Measurements from ENCODE around the gene FKBP1B. TPM values are rescaled to one million over a fixed set of nuclear protein-coding genes. Genes with fewer than 3 reads are reported as not detected.

FKBP1B gene
- total RNA-seq, 1 experiment from 2014 or later, result 11.8 TPM

GRCh38 chr2:24016853-24017703 is 32.5 kb upstream of the FKBP1B start:
- Histone ChIP-seq H3K36me3 (ENCODE audit: control insufficient read depth in 1 of 2, insufficient read depth in 2 of 2, low read length in 2 of 2) (no peaks in the 10 kb centered on the region), H3K27ac (ENCODE audit: low read depth, low read length) (no peak overlapping the region; the same call in 1 of the 2 replicates), H3K27me3 (ENCODE audit: insufficient read depth, low read length) (no peaks in the 10 kb centered on the region), H4K20me1 (ENCODE audit: insufficient read depth) (no peaks in the 10 kb centered on the region), H3K79me2 (ENCODE audit: insufficient read depth, low read length) (no peaks in the 10 kb centered on the region), H3K9me3 (ENCODE audit: control insufficient read depth in 1 of 2, insufficient read depth in 1 of 2, low read depth in 1 of 2, low read length in 2 of 2) (no peaks in the 10 kb centered on the region), H3K4me1 (ENCODE audit: control insufficient read depth in 1 of 2, insufficient read depth in 2 of 2, low read length in 2 of 2) (peaks cover 10 to 23% of the 10 kb centered on the region in 2 experiments), H3K9ac (ENCODE audit: low read length) (no peak overlapping the region), H3K4me3 (replicated peaks in 1 of 2; ENCODE audit: low read depth in 1 of 2, low read length in 2 of 2) (no peak overlapping the region), H3K9me2 (ENCODE audit: insufficient read depth) (no peaks in the 10 kb centered on the region), H3K4me2 (ENCODE audit: low read length) (no peak overlapping the region), H2AFZ (ENCODE audit: low read depth, low read length, poor library complexity, severe bottlenecking) (no peak overlapping the region)
- POLR2A ChIA-PET, result no interaction called here
- intact Hi-C loops (cut with micrococcal nuclease), result no loop called here
- no TSS peak for BruUV-seq (replicated peaks)
- RAD21 ChIA-PET (ENCODE audit: low non-redundant PET in 1 of 2, low total read pairs in 2 of 2, uncharacterized antibody in 2 of 2, unreplicated experiment in 2 of 2), result no interaction called here
- CTCF ChIA-PET, result no interaction called here
- DNase-seq (ENCODE audit: low read depth, low spot score) (no peak), ATAC-seq (no peak)
- no peak for TF ChIP-seq JUND (IDR thresholded peaks at IDR 0.05)
- TF ChIP-seq REST (IDR thresholded peaks at IDR 0.05; ENCODE audit: low read depth), result no peak

GRCh38 chr2:24017711-24018110 is 31.8 kb upstream of the FKBP1B start:
- no peak overlapping the region for H3K27ac ChIP-seq (ENCODE audit: low read depth, low read length)
- H3K9me2 ChIP-seq (ENCODE audit: insufficient read depth), result no peaks in the 10 kb centered on the region
- no peaks in the 10 kb centered on the region for H3K79me2 ChIP-seq (ENCODE audit: insufficient read depth, low read length)
- H2AFZ ChIP-seq (ENCODE audit: low read depth, low read length, poor library complexity, severe bottlenecking), result no peak overlapping the region
- intact Hi-C loops (cut with micrococcal nuclease), result no loop called here
- H3K4me2 ChIP-seq (ENCODE audit: low read length), result no peak overlapping the region
- ChIA-PET CTCF (no interaction called here), RAD21 (ENCODE audit: low non-redundant PET in 1 of 2, low total read pairs in 2 of 2, uncharacterized antibody in 2 of 2, unreplicated experiment in 2 of 2) (no interaction called here), POLR2A (no interaction called here)
- no peaks in the 10 kb centered on the region for H4K20me1 ChIP-seq (ENCODE audit: insufficient read depth)
- peaks cover 10 to 23% of the 10 kb centered on the region in 2 experiments for H3K4me1 ChIP-seq (ENCODE audit: control insufficient read depth in 1 of 2, insufficient read depth in 2 of 2, low read length in 2 of 2)
- no TSS peak for BruUV-seq (replicated peaks)
- H3K9me3 ChIP-seq (ENCODE audit: control insufficient read depth in 1 of 2, insufficient read depth in 1 of 2, low read depth in 1 of 2, low read length in 2 of 2), result no peaks in the 10 kb centered on the region
- H3K36me3 ChIP-seq (ENCODE audit: control insufficient read depth in 1 of 2, insufficient read depth in 2 of 2, low read length in 2 of 2), result no peaks in the 10 kb centered on the region
- DNase-seq (ENCODE audit: low read depth, low spot score) (no peak), ATAC-seq (no peak)
- TF ChIP-seq SRF (IDR thresholded peaks at IDR 0.05; ENCODE audit: low read depth) (no peak), ELF1 (IDR thresholded peaks at IDR 0.05; ENCODE audit: borderline replicate concordance, low read depth) (no peak)
- H3K9ac ChIP-seq (ENCODE audit: low read length), result no peak overlapping the region
- H3K4me3 ChIP-seq (replicated peaks in 1 of 2; ENCODE audit: low read depth in 1 of 2, low read length in 2 of 2), result no peak overlapping the region
- H3K27me3 ChIP-seq (ENCODE audit: insufficient read depth, low read length), result no peaks in the 10 kb centered on the region
